ENCODE results near the gene ATF6.

- TF ChIP-seq CTCF (IDR thresholded peaks at IDR 0.05), result no peak
- TF ChIP-seq POLR2A (IDR thresholded peaks at IDR 0.05), result no peak
- no peak for TF ChIP-seq POLR2AphosphoS5 (IDR thresholded peaks at IDR 0.05)
Observed at GRCh38 chr1:161868832-161869231, 102.7 kb downstream of the ATF6 start.

Data from breast epithelium (tissue), 3 donors.